GM11168 (cell line): ENCODE data around the gene GRIN3B.

Experiments used
- in situ Hi-C: fragments of 300-500 bp; cut with MboI; formaldehyde crosslinking; loops from one replicate; pipeline ENCODE4 v1.12.0; 2022; ENCODE audit warnings: low sequenced_read_pairs; ENCODE audit not compliant: unreplicated experiment

The GRIN3B gene

GRCh38 chr19:1004204-1004802 is 4.1 kb downstream of the GRIN3B start:
- in situ Hi-C loops, result no loop called here

DNA sequence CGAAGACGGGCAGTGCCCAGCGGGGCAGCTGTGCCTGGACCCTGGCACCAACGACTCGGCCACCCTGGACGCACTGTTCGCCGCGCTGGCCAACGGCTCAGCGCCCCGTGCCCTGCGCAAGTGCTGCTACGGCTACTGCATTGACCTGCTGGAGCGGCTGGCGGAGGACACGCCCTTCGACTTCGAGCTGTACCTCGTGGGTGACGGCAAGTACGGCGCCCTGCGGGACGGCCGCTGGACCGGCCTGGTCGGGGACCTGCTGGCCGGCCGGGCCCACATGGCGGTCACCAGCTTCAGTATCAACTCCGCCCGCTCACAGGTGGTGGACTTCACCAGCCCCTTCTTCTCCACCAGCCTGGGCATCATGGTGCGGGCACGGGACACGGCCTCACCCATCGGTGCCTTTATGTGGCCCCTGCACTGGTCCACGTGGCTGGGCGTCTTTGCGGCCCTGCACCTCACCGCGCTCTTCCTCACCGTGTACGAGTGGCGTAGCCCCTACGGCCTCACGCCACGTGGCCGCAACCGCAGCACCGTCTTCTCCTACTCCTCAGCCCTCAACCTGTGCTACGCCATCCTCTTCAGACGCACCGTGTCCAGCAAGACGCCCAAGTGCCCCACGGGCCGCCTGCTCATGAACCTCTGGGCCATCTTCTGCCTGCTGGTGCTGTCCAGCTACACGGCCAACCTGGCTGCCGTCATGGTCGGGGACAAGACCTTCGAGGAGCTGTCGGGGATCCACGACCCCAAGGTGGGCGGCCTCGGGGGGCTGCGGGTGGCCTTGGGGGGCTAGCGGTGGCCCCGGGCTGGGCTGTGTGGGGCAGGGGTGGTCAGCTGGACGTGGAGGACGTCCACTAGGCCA is 4.8 kb downstream of the GRIN3B start:
- in situ Hi-C loops, result no loop called here

GRCh38 chr19:1006711-1007398 is 6.6 kb downstream of the GRIN3B start:
- in situ Hi-C loops, result no loop called here

GRCh38 chr19:1007399-1008251 is 7.4 kb downstream of the GRIN3B start:
- in situ Hi-C loops, result no loop called here

- in situ Hi-C loops, result no loop called here
Measured at GRCh38 chr19:1008268-1009040, 8.2 kb downstream of the GRIN3B start.

DNA sequence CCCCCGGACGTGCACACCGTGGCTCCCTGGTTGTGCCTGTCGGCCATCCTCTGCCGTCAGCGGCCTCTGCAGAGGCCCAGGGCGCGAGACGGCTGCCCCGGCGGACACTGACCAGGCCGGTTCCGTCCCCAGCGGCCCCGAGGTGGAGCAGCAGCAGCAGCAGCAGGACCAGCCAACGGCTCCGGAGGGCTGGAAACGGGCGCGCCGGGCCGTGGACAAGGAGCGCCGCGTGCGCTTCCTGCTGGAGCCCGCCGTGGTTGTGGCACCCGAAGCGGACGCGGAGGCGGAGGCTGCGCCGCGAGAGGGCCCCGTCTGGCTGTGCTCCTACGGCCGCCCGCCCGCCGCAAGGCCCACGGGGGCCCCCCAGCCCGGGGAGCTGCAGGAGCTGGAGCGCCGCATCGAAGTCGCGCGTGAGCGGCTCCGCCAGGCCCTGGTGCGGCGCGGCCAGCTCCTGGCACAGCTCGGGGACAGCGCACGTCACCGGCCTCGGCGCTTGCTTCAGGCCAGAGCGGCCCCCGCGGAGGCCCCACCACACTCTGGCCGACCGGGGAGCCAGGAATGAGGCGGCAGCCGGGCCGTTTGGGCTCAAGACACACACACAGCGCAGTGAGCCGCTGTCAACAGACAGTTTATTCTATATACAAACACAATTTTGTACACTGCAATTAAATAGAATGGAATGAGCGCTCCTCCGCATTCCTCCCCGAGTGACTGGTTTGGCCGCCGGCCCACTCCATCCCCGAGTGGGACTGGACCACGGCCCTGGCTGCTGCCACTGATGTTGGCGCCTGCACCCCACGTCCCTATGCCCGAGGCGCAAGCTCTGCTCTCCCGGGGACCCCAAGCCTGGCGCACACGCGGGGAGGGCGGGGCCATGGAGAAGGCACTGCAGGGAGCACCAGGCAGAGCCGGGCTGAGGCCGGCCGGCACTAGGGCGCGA is 9.1 kb downstream of the GRIN3B start:
- in situ Hi-C loops, result no loop called here

GRCh38 chr19:1009981-1010538 is 9.8 kb downstream of the GRIN3B start:
- in situ Hi-C loops, result no loop called here

DNA sequence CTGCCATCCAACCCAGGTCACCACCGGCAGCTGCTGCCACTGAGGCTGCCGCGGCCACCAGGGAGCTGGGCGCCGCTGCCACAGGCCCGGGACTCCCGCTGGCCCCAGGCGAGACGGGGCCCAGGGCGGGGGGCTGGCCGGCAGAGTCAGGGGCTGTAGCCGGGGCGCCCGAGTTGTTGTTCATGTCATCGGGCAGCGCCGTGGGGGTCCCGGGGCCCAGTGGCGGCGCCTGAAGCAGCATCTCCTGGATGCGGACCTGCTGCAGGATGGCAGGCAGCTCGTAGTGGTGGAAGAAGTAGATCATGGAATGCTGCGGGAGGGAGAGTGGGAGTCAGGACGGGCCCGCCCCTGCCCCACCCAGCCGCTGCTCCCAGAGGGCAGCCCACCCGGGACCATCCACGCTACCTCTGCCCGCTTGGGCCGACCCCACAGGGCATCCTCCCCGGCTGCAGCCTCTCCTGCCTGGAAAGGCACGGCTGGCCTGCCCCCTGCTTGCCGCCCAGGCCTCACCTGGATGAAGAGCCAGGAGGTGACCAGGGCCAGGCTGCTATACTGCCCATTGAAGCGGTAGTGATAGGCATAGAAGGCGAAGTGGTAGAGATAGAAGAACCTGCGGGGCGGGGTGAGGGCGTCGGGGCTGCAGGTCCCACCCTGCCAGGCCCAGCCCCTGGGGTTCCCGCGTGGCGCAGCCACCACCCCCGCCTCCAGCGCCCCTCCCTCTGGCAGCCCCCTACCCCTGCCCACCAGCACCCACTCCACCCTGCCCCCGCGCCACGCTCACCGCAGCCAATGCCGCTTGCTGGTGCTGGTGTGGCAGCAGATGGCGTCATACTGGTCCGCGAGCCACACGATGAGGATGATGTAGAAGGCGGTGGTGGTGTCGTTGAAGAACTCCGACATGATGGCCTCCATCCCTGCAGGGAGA is 10.6 kb downstream of the GRIN3B start:
- in situ Hi-C loops, result no loop called here

DNA sequence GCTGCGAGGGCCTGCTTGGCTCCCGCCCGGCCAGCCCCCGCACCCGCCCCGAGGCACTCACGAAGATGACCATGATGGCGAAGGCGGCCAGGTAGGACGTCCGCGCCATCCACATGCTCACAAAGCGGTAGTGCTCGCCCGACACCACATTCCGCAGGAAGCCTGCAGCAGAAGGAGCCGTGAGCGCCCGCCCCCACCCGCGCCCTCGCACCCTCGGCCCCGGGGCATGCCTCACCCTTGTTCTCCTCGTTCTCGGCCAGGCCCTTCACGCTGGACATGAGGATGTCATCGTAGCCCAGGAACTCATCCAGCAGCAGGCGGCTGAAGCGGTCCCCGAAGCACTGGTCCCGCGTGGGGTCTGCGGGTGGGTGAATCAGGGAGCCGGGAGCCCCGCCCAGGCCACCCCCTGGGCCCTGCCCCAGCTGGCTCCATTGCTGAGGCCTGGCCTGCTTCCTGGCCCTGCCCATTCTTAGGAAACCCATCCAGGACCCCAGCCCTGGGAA is 11.7 kb downstream of the GRIN3B start:
- in situ Hi-C loops, result no loop called here

GRCh38 chr19:1012334-1012733 is 12.1 kb downstream of the GRIN3B start:
- in situ Hi-C loops, result no loop called here

GRCh38 chr19:1013218-1013617 is 13.0 kb downstream of the GRIN3B start:
- in situ Hi-C loops, result no loop called here

- in situ Hi-C loops, result no loop called here
Measured at GRCh38 chr19:1014161-1015060, 14.2 kb downstream of the GRIN3B start.

GRCh38 chr19:1015061-1015781 is 15.0 kb downstream of the GRIN3B start:
- in situ Hi-C loops, result no loop called here

- in situ Hi-C loops, result no loop called here
Measured at GRCh38 chr19:1015782-1016646, 15.8 kb downstream of the GRIN3B start.
